HCT116 (cell line): ENCODE results near the gene ARHGAP28. TPM values are rescaled to one million over a fixed set of nuclear protein-coding genes. Genes with fewer than 3 reads are reported as not detected.

Source experiments
- CEBPB ChIP-seq: IDR thresholded peaks from 2 replicates; pipeline ENCODE4 v1.6.1; 2012; ENCODE audit warnings: low read depth
- CTCF ChIP-seq, 3 experiments: fragments of 200-600 bp in 1 of 3; sonication (generic) in 1 of 3; IDR thresholded peaks in 2 of 3; conservative IDR thresholded peaks in 1 of 3; 2 replicates each; pipeline ENCODE4 v1.5.1; 2012 to 2017; ENCODE audit warnings: low read depth in 2 of 3, low read length in 2 of 3, antibody characterized with exemption in 1 of 3, borderline replicate concordance in 1 of 3, control low read depth in 1 of 3, mild to moderate bottlenecking in 1 of 3, mixed read lengths in 1 of 3, mixed run types in 1 of 3, moderate library complexity in 1 of 3; ENCODE audit not compliant: insufficient read depth in 1 of 3
- RAD21 ChIP-seq: IDR thresholded peaks from 2 replicates; pipeline ENCODE4 v1.6.1; 2012; ENCODE audit warnings: low read depth, mild to moderate bottlenecking
- SIN3A ChIP-seq: IDR thresholded peaks from 2 replicates; pipeline ENCODE4 v1.6.1; 2012; ENCODE audit warnings: low read depth
- YY1 ChIP-seq: IDR thresholded peaks from 2 replicates; pipeline ENCODE4 v1.6.1; 2011; ENCODE audit warnings: low read length, low read depth, moderate library complexity, mild to moderate bottlenecking; ENCODE audit not compliant: insufficient replicate concordance; ENCODE audit errors: extremely low read depth
- total RNA-seq: library from RNA; stranded (reverse); gene quantifications from one replicate; pipeline ENCODE4 v1.2.1, GENCODE V29; 2021; ENCODE audit not compliant: unreplicated experiment
- TF ChIP-seq, protein P1 (sequence below): IDR thresholded peaks from 2 replicates; pipeline ENCODE4 v1.6.1; 2011; ENCODE audit warnings: mild to moderate bottlenecking, low read length, moderate library complexity; ENCODE audit not compliant: insufficient replicate concordance; ENCODE audit errors: extremely low read depth
- TF ChIP-seq, protein P2 (sequence below): IDR thresholded peaks from 2 replicates; pipeline ENCODE4 v1.6.1; 2012; ENCODE audit warnings: low read depth

The ARHGAP28 gene
- total RNA-seq, 1 experiment from 2014 or later = not detected

- no peak for TF ChIP-seq CTCF (IDR thresholded peaks at IDR 0.05 in 2 of 3, conservative IDR thresholded peaks at IDR 0.05 in 1 of 3; ENCODE audit: borderline replicate concordance in 1 of 3, insufficient read depth in 1 of 3, low read depth in 2 of 3, low read length in 2 of 3)
- no peak for TF ChIP-seq YY1
- TF ChIP-seq, protein P1, sequence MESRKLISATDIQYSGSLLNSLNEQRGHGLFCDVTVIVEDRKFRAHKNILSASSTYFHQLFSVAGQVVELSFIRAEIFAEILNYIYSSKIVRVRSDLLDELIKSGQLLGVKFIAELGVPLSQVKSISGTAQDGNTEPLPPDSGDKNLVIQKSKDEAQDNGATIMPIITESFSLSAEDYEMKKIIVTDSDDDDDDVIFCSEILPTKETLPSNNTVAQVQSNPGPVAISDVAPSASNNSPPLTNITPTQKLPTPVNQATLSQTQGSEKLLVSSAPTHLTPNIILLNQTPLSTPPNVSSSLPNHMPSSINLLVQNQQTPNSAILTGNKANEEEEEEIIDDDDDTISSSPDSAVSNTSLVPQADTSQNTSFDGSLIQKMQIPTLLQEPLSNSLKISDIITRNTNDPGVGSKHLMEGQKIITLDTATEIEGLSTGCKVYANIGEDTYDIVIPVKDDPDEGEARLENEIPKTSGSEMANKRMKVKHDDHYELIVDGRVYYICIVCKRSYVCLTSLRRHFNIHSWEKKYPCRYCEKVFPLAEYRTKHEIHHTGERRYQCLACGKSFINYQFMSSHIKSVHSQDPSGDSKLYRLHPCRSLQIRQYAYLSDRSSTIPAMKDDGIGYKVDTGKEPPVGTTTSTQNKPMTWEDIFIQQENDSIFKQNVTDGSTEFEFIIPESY = no peak
- TF ChIP-seq, protein P2, sequence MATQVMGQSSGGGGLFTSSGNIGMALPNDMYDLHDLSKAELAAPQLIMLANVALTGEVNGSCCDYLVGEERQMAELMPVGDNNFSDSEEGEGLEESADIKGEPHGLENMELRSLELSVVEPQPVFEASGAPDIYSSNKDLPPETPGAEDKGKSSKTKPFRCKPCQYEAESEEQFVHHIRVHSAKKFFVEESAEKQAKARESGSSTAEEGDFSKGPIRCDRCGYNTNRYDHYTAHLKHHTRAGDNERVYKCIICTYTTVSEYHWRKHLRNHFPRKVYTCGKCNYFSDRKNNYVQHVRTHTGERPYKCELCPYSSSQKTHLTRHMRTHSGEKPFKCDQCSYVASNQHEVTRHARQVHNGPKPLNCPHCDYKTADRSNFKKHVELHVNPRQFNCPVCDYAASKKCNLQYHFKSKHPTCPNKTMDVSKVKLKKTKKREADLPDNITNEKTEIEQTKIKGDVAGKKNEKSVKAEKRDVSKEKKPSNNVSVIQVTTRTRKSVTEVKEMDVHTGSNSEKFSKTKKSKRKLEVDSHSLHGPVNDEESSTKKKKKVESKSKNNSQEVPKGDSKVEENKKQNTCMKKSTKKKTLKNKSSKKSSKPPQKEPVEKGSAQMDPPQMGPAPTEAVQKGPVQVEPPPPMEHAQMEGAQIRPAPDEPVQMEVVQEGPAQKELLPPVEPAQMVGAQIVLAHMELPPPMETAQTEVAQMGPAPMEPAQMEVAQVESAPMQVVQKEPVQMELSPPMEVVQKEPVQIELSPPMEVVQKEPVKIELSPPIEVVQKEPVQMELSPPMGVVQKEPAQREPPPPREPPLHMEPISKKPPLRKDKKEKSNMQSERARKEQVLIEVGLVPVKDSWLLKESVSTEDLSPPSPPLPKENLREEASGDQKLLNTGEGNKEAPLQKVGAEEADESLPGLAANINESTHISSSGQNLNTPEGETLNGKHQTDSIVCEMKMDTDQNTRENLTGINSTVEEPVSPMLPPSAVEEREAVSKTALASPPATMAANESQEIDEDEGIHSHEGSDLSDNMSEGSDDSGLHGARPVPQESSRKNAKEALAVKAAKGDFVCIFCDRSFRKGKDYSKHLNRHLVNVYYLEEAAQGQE = no peak
- TF ChIP-seq CEBPB = no peak
- TF ChIP-seq RAD21 = no peak
- TF ChIP-seq SIN3A = no peak
- TF ChIP-seq, all 23 proteins: peak for 0
Observed at GRCh38 chr18:6719098-6719846, 10.2 kb upstream of the ARHGAP28 start (continued).
